ENCODE measurements around the gene RPS6KA4. TPM values are rescaled to one million over a fixed set of nuclear protein-coding genes. Genes with fewer than 3 reads are reported as not detected.

The RPS6KA4 gene
- total RNA-seq, 1 experiment from 2014 or later = 67.3 TPM

DNA sequence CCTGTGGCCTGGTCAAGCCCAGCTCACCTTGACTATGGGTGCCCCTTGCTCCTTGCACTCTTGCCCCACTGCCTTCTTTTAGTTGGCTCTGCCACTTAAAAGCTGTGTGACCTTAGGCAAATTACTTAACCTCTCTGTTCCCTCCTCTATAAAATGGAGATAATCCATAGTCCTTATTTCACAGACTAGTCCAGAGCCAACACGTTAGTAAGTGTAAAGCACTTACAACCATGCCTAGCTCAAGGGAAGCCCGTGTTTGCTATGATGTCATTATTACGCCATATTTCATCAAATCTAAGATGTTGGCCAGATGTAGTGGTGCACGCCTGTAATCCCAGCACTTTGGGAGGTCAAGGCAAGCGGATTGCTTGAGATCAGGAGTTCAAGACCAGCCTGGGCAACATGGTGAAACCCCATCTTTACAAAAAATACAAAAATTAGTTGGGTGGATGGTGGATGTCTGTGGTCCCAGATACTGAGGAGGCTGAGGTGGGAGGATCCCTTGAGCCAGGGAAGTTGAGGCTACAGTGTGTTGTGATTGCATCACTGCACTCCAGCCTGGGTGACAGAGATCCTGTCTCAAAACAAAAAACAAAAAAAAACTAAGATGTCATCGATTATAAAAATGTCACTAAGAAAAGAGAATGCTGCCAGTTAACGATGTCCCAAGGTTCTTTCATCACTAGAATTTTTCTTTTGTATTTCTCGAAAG, 21.3 kb upstream of the RPS6KA4 start (continued):
- TF ChIP-seq, protein P1, sequence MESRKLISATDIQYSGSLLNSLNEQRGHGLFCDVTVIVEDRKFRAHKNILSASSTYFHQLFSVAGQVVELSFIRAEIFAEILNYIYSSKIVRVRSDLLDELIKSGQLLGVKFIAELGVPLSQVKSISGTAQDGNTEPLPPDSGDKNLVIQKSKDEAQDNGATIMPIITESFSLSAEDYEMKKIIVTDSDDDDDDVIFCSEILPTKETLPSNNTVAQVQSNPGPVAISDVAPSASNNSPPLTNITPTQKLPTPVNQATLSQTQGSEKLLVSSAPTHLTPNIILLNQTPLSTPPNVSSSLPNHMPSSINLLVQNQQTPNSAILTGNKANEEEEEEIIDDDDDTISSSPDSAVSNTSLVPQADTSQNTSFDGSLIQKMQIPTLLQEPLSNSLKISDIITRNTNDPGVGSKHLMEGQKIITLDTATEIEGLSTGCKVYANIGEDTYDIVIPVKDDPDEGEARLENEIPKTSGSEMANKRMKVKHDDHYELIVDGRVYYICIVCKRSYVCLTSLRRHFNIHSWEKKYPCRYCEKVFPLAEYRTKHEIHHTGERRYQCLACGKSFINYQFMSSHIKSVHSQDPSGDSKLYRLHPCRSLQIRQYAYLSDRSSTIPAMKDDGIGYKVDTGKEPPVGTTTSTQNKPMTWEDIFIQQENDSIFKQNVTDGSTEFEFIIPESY (IDR thresholded peaks at IDR 0.05; ENCODE audit: extremely low read depth, insufficient replicate concordance, low read length) = no peak

DNA sequence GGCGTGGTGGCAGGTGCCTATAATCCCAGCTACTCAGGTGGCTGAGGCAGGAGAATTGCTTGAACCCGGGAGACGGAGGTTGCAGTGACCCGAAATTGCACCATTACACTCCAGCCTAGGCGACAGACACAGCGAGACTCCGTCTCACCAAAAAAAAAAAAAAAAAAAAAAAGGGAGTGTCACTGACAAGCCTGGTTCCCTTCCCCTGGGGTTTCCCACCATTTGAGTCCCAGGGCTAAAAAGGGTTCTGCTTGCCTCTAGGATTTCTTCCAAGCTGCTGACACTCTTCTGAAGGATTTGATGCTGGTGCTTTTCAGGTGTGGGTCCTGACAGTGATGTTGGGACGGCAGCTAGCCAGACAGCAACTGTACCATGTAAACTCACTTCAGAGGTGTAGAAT, 20.2 kb upstream of the RPS6KA4 start:
- intact Hi-C loops (cut with micrococcal nuclease) = no loop called here
- no peak for TF ChIP-seq EZH2phosphoT487 (IDR thresholded peaks at IDR 0.05; ENCODE audit: borderline replicate concordance)
- no peak for TF ChIP-seq TCF7L2 (IDR thresholded peaks at IDR 0.05; ENCODE audit: borderline replicate concordance, extremely low read depth, insufficient read depth, insufficient read length)
- no peak for TF ChIP-seq FOSL1 (IDR thresholded peaks at IDR 0.05; ENCODE audit: low read depth)
- no peak for TF ChIP-seq RAD21 (IDR thresholded peaks at IDR 0.05; ENCODE audit: low read depth)
- no peak for TF ChIP-seq CBX3 (IDR thresholded peaks at IDR 0.05; ENCODE audit: low read depth)
- no peak for TF ChIP-seq EZH2 (IDR thresholded peaks at IDR 0.05)
- TF ChIP-seq EGR1 (IDR thresholded peaks at IDR 0.05; ENCODE audit: low read depth) = no peak
- TF ChIP-seq, protein P2, sequence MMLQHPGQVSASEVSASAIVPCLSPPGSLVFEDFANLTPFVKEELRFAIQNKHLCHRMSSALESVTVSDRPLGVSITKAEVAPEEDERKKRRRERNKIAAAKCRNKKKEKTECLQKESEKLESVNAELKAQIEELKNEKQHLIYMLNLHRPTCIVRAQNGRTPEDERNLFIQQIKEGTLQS (IDR thresholded peaks at IDR 0.05) = no peak
- no peak for TF ChIP-seq CEBPB (IDR thresholded peaks at IDR 0.05; ENCODE audit: low read depth)
- TF ChIP-seq SP1 (IDR thresholded peaks at IDR 0.05; ENCODE audit: low read depth) = no peak
- TF ChIP-seq POLR2AphosphoS5 (IDR thresholded peaks at IDR 0.05; ENCODE audit: low read depth, low read length) = no peak
- TF ChIP-seq, protein P3, sequence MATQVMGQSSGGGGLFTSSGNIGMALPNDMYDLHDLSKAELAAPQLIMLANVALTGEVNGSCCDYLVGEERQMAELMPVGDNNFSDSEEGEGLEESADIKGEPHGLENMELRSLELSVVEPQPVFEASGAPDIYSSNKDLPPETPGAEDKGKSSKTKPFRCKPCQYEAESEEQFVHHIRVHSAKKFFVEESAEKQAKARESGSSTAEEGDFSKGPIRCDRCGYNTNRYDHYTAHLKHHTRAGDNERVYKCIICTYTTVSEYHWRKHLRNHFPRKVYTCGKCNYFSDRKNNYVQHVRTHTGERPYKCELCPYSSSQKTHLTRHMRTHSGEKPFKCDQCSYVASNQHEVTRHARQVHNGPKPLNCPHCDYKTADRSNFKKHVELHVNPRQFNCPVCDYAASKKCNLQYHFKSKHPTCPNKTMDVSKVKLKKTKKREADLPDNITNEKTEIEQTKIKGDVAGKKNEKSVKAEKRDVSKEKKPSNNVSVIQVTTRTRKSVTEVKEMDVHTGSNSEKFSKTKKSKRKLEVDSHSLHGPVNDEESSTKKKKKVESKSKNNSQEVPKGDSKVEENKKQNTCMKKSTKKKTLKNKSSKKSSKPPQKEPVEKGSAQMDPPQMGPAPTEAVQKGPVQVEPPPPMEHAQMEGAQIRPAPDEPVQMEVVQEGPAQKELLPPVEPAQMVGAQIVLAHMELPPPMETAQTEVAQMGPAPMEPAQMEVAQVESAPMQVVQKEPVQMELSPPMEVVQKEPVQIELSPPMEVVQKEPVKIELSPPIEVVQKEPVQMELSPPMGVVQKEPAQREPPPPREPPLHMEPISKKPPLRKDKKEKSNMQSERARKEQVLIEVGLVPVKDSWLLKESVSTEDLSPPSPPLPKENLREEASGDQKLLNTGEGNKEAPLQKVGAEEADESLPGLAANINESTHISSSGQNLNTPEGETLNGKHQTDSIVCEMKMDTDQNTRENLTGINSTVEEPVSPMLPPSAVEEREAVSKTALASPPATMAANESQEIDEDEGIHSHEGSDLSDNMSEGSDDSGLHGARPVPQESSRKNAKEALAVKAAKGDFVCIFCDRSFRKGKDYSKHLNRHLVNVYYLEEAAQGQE (IDR thresholded peaks at IDR 0.05; ENCODE audit: low read depth) = no peak
- TF ChIP-seq ZFX (IDR thresholded peaks at IDR 0.05) = no peak
- no peak for TF ChIP-seq YY1 (IDR thresholded peaks at IDR 0.05; ENCODE audit: extremely low read depth, insufficient replicate concordance, low read depth, low read length)
- TF ChIP-seq POLR2A (IDR thresholded peaks at IDR 0.05; ENCODE audit: borderline replicate concordance, extremely low read depth, insufficient read depth, insufficient read length) = no peak
- no peak overlapping the region for H3K27ac ChIP-seq (ENCODE audit: low read depth, low read length)
- ChIA-PET CTCF (interaction anchor here (1.6 kb wide), 1 partner anchor 16 kb away, joined by 5 read pairs; no protein-coding TSS in a partner anchor), POLR2A (interaction anchor here (1.0 kb wide), 1 partner anchor 16 kb away, joined by 4 read pairs; no protein-coding TSS in a partner anchor), RAD21 (ENCODE audit: low non-redundant PET in 1 of 2, low total read pairs in 2 of 2, uncharacterized antibody in 2 of 2, unreplicated experiment in 2 of 2) (no interaction called here)
- H3K4me3 ChIP-seq (replicated peaks in 1 of 2; ENCODE audit: low read depth in 1 of 2, low read length in 2 of 2) = no peak overlapping the region
- no peaks in the 10 kb centered on the region for H4K20me1 ChIP-seq (ENCODE audit: insufficient read depth)
- no peak overlapping the region for H3K4me2 ChIP-seq (ENCODE audit: low read length)
- H3K79me2 ChIP-seq (ENCODE audit: insufficient read depth, low read length) = no peaks in the 10 kb centered on the region
- no peaks in the 10 kb centered on the region for H3K9me2 ChIP-seq (ENCODE audit: insufficient read depth)
- no peaks in the 10 kb centered on the region for H3K36me3 ChIP-seq (ENCODE audit: control insufficient read depth in 1 of 2, insufficient read depth in 2 of 2, low read length in 2 of 2)
- ATAC-seq (no peak), DNase-seq (ENCODE audit: low read depth, low spot score) (no peak)
- H3K27me3 ChIP-seq (ENCODE audit: insufficient read depth, low read length) = no peaks in the 10 kb centered on the region
- peaks cover 26 to 54% of the 10 kb centered on the region in 2 experiments for H3K4me1 ChIP-seq (ENCODE audit: control insufficient read depth in 1 of 2, insufficient read depth in 2 of 2, low read length in 2 of 2)
- no TSS peak for BruUV-seq (replicated peaks)
- no peak overlapping the region for H3K9ac ChIP-seq (ENCODE audit: low read length)
- no peaks in the 10 kb centered on the region for H3K9me3 ChIP-seq (ENCODE audit: control insufficient read depth in 1 of 2, insufficient read depth in 1 of 2, low read depth in 1 of 2, low read length in 2 of 2)
- no peak overlapping the region for H2AFZ ChIP-seq (ENCODE audit: low read depth, low read length, poor library complexity, severe bottlenecking)

Measured in HCT116 (cell line).